ENCODE data around the gene MBOAT2.

DNA sequence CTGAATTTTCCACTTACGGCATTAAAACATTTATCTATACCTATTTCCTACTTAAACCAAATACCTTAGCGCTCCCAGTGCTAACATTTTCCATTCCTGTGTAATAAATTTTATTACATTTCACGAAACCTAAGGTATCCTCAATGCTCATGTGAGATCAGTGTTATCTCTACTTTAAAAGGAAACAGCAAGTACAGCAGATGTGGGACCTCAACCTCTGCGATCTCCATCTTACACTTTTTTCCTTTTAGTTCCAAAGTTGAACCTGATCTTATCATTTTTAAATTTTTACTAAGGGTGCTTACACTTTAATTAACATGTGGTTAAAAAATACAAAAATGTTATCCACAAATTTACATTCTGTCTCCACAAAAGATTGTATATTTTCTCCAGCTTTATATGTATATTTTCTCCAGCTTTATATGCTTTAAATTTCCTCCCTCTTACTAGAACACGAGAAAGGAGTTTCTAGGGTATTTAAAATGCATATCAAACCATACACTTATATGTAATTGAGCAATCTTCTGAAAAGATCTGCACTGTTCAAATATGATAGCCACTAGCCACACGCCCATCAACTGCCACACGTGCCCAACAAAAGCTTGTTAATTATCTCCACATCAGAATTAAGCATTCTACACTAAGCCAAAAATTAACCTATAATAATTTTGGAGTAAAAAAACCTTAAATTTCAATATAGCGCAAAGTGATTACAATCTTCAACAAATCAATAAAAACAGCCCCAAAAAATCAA, 38.1 kb downstream of the MBOAT2 start:
- TF ChIP-seq, protein P1, sequence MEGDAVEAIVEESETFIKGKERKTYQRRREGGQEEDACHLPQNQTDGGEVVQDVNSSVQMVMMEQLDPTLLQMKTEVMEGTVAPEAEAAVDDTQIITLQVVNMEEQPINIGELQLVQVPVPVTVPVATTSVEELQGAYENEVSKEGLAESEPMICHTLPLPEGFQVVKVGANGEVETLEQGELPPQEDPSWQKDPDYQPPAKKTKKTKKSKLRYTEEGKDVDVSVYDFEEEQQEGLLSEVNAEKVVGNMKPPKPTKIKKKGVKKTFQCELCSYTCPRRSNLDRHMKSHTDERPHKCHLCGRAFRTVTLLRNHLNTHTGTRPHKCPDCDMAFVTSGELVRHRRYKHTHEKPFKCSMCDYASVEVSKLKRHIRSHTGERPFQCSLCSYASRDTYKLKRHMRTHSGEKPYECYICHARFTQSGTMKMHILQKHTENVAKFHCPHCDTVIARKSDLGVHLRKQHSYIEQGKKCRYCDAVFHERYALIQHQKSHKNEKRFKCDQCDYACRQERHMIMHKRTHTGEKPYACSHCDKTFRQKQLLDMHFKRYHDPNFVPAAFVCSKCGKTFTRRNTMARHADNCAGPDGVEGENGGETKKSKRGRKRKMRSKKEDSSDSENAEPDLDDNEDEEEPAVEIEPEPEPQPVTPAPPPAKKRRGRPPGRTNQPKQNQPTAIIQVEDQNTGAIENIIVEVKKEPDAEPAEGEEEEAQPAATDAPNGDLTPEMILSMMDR (IDR thresholded peaks at IDR 0.05), result no peak
- TF ChIP-seq POLR2A (IDR thresholded peaks at IDR 0.05), result no peak

Measured in body of pancreas (tissue), 4 donors.